HG02981 (cell line): Measurements from ENCODE around the gene POLR3H.
"Not testable (repeated sequence)": the region's sequence is repeated elsewhere in the genome, so short reads cannot be mapped to it uniquely, and the experiment has no call there.

Experiments used
- ATAC-seq: cut with Tn5 transposase; IDR thresholded peaks from one replicate; pipeline ENCODE4 v1.9.1; 2021; ENCODE audit warnings: mild to moderate bottlenecking, moderate library complexity; ENCODE audit not compliant: unreplicated experiment

POLR3H gene

GRCh38 chr22:41565403-41566054 lies 21.3 kb upstream of the POLR3H start:
- no peak for ATAC-seq

- ATAC-seq: no peak
Measured at GRCh38 chr22:41564563-41564962, 20.3 kb upstream of the POLR3H start.

DNA sequence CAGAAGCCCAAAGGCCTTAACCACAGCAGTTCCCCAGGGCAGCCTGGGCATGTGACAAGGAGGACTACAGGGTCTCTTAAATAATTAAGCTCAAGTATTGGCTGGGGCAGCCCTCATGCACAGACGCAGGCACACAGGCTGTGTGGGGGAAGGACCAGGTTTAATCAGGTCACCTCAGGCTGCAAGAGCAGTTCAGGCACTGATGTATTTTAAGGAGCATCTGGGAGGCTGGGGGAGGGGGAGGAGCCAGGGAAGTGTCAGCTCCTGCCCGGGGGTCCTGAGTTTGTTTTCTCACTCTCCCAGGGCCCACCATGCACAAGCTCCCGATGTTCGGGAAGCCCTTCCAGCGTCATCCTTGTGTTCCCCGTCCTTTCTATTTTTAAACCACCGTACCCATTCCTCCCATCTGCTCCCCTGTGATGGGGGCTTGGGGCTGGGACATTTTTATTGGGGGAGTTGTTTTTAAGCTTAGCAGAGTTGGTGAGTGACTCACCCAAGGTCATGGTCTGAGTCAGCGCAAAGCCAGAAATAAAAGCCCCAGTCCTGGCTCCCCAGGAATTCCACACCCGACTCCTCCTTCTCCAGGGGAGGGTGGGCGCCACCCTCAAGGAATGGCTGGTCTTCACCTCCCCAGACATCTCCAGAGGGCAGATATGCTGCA lies 18.9 kb upstream of the POLR3H start:
- no peak for ATAC-seq

- no peak for ATAC-seq
Measured at GRCh38 chr22:41562461-41562860, 18.2 kb upstream of the POLR3H start.

DNA sequence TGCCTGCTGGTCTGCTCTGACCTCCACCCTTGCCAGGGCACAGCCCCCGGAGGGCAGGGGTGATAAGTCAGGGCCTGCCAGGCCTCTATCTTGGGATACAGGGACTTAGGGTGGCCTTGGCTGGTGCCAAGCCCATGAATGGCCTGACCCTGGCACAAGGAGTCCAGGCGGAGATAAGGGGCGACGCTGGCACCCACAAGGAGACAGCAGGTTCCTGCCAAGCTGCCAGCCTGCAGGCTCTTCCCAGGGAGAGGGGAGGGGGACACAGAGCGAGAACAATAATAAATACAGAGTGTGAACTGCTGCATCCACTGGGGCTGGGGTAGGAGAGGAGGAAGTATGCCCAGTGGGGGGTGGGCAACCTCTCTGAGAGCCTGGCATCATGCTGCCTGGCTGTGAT lies 17.5 kb upstream of the POLR3H start:
- no peak for ATAC-seq

DNA sequence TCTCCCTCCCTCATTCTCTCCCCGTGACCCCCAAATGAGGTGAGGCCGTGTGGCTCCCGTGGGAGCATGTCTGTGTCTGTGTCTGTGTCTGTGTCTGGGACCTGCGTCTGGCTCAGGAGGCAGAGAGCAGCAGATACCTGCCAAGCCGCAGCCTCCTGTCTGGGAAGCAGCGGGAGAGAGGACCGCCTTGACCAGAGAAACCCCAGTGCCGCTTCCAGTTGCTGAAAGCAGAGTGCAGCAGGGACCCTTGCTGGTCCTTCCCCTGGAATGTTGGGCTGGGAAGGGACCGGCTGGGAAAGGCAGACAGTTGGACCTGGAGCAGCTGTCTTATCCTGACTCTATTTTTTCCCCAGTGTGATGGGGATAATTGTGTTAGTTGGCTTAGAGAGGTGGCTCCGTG lies 17.1 kb upstream of the POLR3H start:
- ATAC-seq: no peak

DNA sequence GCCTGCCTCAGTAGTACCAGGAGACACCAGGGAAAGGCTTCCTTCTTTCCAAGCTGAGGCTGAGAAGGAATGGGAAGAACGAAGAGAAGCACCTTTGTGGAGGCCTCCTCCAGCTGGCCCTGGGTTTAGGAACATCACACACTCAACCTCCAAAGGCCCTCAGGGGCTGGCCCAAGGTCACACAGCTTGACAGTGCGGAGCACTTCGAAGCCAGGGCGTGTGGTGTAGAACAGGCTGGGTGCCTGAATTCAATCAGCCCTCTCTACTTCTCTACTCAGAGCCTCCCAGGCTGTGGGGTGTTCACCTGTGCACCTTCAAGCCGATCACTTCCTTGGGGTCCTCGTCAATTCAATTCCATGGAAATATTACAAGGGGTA lies 15.8 kb upstream of the POLR3H start:
- ATAC-seq: no peak

DNA sequence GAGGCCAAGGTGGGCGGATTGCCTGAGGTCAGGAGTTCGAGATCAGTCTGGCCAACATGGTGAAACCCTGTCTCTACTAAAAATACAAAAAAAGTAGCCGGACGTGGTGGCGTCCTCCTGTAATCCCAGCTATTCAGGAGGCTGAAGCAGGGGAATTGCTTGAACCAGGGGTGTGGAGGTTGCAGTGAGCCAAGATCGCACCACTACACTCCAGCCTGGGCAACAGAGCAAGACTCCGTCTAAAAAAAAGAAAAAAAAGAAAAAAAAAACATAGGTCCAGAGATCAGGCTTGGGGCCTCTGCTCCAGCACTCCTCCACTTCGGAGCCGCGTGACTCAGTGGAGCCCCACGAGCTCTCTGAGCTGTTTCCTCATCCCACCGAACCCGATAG lies 14.0 kb upstream of the POLR3H start:
- ATAC-seq: not testable (repeated sequence)

DNA sequence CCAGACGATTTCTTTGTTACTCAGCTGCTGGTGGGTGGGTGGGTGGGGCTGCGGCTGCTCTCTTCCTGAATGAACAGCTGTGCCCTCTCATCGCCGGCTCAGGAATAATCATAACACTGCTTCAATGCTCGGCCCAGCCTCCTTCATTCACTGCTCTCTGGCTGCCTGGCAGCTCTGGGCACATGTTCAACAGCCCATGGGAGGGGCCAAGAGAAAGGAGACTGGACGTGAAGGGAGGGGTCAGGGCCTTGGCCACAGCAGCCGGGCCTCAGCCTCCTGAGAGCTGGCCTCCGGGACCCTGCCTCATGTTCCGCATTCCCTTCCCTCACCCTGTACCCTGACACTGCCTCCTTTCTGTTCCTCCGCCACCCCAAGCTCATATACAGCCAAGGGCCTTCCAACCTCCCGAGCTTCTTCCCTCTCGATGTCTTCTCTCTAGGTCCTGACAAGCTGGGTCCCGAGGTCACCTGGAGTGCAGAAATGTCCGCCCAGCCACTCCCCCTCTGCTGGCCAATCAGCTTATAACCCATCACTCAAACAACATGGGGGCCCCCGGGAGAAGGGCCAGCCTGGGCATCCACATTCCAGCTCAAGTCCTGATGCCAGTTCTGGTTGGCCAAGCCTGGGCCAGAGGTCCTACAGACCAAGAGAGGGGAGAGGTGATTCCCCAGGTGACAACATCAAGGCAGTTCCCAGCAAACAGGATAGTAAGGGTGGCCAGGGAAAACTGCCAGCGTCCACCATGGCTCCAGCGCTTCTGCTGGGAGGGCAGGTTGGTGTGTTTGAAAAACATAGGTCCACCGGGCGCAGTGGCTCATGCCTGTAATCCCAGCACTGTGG lies 13.4 kb upstream of the POLR3H start:
- ATAC-seq: no peak

DNA sequence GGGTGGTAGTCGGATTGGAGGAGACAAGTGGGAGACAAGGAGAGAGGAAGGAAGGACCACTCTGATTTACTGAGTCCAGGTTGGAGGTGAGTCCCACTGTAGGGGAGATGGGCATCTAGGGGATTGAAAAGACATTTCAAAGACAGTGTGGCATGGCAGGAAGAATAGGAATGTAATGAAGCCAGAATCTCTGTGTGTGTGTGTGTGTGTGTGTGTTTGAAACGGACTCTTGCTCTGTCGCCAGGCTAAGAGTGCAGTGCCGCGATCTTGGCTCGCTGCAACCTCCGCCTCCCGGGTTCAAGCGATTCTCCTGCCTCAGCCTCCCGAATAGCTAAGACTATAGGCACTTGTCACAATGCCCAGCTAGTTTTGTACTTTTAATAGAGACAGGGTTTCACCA lies 12.3 kb upstream of the POLR3H start:
- no peak for ATAC-seq

DNA sequence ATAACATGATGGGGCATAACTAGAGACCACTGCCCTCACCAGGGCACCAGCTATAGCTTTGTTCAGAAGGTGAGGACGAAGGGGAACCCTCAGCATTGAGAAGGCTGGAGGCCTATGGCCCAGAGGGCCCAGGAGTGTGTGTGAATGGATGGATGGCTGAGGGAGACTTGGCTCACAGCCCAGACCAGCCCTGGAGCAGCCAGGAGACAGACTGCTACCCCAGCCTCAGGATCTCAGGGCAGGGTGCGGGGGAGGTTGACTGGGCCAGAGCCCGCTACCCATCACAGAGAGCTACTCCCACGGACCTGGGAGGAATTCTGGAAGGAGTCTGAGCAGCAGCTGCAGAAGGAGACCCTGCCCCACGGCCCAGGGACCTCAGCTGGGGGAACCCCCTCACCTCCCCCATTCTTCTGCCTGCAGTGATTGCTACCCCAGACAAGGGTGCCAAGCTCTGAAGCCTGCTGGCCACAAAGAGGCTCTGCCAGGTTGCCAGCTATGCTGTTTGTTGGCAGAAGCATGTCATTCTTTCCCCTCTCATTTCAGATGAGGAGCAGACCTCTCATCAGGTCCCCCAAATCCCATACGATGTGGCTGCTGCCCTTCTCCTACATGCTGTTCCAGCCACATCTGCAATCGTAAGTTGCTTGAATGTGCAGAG lies 11.2 kb upstream of the POLR3H start:
- no peak for ATAC-seq

DNA sequence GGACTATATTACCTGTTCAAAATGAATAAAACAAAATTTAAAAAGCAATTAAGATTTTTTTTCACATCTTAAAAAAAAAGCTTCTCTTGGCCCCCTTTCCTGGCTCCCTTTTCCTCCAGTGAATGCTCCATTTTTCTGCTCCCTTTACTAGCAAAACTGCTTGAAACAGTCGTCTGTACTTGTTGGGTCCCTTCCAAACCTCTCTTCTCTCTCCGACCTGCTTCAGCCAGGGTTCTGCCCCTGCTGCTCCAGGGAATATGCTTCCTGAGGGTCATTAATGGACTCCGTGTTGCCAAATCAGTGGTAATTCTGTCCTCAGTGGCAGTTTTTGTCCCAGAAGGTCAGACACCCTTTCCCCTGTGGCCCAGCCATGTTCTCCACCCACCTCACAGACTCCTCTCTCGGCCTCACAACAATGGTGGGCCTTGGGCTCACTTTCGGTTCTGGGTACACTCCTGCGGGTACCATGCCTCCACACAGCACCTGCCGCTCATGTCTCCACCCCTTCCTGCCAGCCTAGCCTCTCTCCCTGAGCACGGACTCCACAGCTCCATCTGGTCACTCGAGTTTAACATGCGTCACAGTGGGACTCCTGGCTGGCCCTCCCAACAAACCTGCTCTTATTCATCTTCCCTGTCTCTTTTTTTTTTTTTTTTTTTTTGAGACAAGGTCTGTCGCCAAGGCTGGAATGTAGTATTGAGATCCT lies 7.8 kb upstream of the POLR3H start:
- ATAC-seq: no peak

DNA sequence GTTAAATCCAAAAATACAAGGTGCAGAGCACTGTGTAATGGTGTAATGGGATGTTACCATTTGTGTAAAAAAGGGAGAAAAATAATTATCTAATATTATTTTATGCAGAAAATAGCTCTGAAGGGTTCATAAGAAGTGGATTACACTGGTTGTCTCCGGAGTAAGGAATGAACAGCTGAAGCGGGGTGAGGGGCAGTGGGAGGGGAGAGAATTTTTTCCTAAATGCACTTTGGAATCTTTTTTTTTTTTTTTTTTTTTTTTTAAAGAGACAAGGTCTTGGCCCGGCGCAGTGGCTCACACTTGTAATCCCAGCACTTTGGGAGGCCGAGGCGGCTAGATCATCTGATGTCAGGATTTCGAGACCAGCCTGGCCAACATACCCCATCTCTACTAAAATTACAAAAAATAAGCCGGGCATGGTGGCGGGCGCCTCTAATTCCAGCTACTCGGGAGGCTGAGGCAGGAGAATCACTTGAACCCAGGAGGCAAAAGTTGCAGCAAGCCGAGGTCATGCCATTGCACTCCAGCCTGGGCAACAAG lies 6.8 kb upstream of the POLR3H start:
- no peak for ATAC-seq

GRCh38 chr22:41548830-41549211 lies 4.6 kb upstream of the POLR3H start:
- no peak for ATAC-seq

GRCh38 chr22:41544671-41545476 lies 604 bp upstream of the POLR3H start:
- ATAC-seq: no peak

GRCh38 chr22:41542224-41542623 lies 2.0 kb downstream of the POLR3H start:
- ATAC-seq: no peak

GRCh38 chr22:41541484-41541883 lies 2.8 kb downstream of the POLR3H start:
- no peak for ATAC-seq

DNA sequence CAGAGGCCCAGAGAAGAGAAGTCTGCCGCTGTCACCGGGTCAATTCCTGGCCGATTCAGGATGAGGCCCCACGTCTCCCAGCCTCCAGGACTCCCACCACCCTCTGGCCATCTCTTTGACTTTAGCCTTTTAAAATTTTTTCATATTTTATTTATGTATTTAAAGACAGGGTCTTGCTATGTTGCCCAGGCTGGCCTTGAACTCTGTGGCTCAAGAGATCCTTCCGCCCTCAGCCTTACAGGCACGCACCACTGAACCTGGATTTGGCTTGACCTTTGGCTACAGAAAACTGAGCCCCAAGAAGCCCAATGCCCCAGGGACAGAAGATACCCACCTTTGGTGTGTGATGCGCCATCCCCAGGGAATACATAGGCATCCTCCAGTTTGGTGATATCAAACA lies 3.9 kb downstream of the POLR3H start:
- ATAC-seq: no peak

DNA sequence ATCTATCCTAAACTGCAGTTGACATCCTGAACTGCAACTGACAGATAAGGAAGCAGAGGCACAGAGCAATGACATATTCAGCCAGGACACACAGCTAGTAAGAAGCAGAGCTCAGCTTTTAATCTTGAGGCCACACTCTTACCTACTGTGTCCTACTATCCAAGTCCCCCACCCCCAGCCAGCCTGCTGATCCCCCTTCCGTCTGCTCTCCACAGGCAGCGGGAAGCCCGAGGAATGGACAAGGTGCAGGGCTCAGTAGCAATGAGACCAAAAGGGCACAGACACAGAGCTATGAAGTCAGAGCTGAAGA lies 4.3 kb downstream of the POLR3H start:
- ATAC-seq: no peak
